SHP77 (cell line): ENCODE measurements around the gene ANKIB1.
A peak's percentile ranks its signal among the peaks of the same experiment; 100 is the strongest.
"Not testable (repeated sequence)": the region's sequence is repeated elsewhere in the genome, so short reads cannot be mapped to it uniquely, and the experiment has no call there.

Experiments
- DNase-seq, 2 experiments: peaks; one replicate each; lab custom pipeline; 2025; lab: John Stamatoyannopoulos, UW

The ANKIB1 gene

DNA sequence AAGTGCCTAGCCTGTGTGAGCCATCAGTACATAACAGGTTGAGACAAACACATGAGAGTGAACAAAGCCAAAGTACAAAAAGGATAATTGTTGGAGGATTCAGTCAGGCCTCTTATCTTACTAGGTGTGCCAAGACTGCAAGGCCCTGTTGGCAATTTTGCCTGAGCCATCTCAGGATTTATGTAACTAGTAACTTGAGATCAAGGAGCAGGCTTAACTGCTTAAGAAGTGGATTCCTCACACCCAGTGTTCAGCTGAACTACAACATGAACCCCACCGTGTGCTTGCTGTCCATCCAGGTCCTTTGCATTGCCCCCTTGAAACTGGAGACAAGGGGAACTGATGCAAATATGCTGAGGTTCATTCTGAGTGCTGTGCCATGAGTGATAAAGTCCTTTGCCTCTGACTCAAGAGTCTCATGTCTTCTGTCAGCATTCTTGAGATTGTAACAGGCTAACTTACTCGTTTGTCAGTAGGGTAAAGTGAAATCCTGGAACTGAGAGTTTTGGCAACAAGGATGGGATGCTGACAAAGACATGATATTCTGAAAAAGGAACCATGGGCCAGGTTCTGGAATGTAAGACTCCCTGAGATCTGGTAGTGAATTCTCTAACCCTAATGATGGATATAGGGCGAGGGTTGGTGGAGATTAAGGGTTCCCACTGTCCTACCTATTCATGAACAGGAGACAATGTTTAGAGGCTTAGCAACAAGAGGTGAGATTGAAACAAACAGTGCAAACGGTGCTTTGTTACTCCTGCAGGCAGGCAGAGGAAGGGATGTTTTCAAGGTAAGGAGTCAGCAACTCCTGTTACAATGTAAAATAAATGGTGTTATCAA, 157.4 kb downstream of the ANKIB1 start:
- no peak for DNase-seq

DNA sequence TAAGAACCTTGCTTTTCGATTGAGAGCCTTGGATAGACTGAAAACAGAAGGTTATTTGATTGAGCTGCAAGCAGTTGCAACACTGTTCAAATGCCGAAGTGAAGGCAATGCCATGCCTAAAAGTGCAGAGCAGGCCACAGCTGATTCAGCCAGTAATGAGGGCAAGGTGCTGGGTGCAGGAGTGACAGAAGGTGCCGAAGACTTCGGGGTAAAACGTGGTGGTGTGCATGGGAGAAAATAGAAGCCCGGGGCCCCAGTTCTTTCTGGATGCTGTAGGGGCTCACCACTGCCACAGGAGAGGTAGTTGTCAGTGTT, 157.9 kb downstream of the ANKIB1 start:
- DNase-seq: no peak

DNA sequence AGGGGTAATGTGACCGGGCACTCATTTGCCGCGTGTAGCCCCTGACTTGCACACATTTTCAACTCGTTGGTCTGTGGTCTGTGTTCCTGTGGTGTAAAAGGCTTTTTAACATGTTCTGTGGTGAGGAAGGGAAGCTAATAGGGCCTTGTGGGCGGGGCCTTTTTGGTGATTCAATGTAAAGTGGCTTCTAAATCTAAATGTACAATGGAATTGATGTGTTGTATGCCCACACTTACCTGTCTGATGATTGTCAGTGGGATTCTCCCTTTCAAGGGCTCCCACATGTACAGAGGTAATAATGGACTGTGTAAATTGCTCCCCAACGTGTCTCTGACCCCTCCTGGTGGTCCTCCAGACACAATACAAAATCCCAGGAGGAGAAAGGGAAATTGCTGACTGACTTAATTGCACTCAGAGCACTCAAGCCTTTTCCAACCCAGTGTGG, 158.4 kb downstream of the ANKIB1 start:
- no peak for DNase-seq

DNA sequence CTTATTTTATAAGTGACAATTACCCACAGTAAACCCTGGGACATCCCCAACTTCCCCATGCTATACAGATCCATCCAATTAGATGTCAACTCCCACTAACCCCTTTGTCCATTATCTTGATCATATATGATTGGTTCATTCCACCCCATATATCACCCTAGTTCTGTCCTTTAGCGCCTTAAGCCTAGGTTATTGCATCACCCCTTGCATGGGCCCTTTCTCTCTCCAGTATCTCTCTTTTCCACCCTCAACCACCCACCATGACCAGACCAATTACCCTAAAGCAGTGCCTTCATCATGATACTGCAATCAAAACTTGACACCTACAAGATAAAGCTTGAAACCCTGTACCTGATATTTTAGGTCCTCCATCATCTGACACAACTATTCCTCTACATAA, 163.6 kb downstream of the ANKIB1 start:
- no peak for DNase-seq

DNA sequence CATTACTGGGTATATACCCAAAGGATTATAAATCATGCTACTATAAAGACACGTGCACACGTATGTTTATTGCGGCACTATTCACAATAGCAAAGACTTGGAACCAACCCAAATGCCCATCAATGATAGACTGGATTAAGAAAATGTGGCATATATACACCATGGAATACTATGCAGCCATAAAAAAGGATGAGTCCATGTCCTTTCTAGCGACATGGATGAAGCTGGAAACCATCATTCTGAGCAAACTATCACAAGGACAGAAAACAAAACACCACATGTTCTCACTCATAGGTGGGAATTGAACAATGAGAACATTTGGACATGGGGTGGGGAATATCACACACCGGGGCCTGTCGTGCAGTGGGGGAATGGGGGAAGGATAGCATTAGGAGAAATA, 164.4 kb downstream of the ANKIB1 start:
- DNase-seq: not testable (repeated sequence)

DNA sequence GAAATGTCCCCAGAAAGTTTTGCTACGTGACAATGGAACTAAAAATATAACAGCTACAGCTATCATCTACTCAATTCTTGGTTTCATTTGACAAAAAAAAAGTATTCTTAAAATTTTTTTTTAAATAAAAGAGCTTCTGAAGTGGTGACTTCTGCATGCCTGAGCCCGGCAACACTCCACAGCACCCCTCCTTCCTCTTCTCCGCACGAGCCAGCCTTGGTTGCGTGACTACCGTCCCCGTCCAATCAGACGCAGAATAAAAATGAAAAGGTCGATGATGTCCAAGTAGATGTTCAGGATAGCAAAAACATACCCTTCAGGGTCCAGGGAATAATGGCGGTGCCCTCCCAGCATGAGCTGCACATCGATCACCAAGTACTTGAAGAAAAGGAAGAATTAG, 167.0 kb downstream of the ANKIB1 start:
- no peak for DNase-seq

DNA sequence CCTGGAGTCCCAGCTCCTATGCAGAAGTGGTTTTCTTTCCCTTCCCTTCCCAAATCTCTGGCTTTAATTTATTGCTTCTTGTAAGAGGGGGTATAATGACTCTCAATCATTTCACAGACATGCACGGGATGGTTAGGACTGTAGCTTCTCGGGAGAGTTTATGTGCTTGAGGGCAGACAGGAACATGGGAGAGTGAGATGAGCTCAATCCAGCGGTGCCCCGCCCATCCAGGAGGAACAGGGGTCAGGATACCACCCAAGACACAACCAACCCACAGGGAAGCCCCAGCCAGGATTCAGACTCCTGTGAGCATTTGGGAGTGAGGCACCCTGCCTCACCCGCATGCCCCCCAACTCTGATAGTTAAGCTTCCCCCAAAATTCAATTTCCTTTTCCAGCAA, 167.8 kb downstream of the ANKIB1 start:
- no peak for DNase-seq

DNA sequence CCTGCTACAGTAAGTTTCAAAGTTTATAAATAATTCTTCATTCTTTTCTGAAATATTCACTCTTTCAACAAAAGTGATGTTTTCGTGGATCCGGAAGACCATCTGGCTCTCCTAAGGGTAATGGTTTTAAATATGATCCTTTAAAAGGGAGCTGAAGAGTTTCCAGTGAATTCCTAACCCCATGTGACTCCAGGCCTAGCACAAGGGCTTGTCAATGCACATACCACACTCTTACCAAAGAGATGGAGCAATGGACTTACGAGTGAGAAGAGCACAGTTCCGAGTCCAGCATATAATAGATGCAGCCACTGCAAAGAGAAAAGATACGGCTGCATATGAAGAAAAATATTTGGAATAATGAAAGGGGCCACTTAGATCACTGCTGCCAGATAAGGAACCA, 169.5 kb downstream of the ANKIB1 start:
- DNase-seq: no peak

DNA sequence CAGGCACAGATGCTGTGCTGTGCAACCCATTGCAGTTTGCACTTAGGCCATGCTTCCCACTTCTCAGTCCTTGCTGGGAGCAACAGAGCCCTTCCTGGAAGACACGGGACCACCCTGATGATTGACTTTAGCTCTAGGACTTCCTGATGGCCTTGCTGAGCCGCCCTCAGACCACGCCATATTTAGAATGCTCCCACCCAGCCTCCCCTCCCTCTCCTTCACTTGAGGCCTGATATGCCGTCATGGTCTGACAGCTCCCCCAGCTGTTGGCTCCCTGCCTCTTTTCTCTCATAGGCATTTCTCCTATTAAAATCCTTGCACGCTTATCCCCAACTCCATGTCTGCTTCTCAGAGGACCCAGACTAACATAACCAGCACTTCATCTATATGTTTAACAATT, 172.1 kb downstream of the ANKIB1 start:
- peak; percentile 1 to 12 for DNase-seq

DNA sequence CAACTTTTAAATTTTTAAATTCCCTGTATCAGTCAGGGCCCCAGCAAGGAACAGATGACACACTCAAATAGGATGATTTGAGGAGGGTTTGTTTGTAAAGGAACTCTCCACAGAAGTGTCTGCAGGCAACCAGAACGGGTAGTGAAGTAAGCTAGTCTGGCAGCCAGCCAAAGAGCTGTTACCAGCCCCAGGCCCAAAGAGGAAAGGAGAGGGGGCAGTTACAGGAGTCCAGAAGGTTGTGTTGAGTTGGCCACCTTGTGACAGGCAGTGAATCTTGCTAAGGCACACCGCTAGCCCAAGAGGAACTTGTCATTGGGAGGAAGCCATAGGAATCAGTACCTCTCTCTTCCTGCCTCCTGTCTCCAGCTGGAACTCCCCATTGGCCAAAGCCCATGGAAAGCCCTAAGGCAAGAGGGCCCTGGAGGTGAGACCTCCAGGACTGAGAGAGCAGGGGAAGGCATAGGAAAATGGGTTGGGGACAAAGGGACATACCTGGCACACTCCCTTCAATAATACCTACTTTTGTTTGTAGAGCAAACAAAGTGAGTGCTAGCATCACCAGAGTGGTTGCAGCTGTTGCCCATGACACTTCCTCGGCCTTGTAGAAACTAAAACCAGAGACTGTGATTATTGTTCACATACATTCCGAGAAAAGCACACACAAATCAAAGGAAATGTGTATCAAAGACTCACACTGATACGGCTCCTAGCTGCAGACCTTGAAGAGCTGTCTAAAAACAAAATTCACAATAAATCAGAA, 176.1 kb downstream of the ANKIB1 start:
- DNase-seq: peak; percentile 74 to 83

DNA sequence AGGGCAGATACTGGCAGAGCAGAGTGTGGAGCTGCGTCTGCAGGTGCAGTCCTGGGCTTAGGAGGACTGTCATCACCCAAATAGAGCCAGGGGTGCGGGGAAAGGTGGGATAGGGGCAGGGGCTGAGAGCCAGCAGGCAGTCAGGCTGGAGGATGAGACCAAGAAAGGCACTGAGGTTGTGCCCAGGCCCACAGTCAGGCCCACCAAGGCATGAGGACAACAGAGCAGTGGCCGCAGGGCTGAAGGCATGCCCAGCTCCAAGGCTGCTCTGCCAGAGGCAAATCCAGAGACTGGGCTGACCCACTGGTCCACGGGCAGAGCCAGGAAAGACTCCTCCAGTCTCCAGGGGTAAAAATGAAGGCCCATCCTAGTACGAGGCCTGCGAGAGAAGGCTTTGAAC, 177.2 kb downstream of the ANKIB1 start:
- DNase-seq: no peak

DNA sequence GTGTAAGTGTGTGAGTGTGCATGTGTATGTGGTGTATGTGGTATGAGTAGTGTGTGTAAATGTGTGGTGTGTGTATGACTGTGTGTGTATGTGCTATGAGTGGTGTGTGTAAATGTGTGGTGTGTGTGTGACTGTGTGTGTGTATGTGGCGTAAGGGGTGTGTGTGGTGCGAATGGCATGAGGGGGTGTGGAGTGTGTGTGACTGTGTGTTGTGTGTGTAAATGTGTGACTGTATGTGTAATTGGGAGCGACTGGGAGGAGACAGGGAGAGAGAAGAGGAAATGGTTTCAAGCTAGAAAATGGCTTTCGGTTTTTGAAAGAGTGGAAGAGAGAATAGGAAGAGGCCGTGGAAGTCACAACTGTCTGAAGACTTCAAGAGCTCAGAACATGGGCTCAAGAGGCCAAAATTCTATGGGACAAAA, 177.9 kb downstream of the ANKIB1 start:
- DNase-seq: no peak

DNA sequence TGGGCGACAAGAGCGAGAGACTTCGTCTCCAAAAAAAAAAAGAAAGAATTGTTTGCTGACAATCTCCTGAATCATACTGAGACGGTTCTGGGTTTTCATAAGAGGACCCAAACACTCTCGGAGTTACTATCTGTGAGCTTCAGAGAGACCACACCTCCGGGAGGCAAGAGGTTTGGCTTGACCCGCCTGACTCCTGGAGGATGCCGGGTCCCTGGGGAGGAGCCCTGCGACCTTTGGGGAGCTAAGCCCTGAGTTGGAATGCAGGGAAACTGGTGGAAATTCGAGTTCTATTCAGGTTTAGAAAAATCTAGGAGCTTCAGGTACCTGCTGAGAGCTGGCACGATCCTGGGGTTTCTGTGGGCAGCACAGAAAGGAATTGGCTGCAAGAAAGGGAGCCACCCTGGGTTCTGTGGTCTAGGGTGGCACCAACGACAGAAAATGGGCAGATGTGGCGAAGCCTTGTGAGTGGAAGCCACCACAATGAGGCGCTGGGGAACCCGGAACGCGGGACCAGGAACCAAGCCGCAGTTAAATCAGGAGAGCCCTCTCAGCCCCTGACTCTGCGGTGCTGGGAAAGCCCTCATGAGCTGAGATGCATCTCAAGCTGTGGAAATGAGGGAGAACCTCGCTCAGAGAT, 179.7 kb downstream of the ANKIB1 start:
- no peak for DNase-seq

DNA sequence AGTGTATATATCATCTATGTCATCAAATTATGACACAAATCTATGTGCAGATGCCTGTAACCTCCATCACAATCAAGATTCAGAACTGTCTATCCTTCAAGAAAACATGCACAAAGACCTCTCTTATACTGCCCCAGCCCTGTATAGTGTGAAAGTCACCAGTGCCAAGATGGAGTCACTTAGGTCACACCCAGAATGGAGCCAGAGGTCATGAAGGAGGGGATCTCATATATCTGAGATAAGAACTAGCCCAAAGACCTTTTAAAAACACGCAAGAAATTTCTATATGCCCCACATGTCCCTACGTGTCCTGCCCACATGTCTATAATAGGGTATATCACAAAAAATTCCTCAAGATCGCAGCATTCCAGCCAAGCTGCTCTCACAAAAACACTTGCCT, 181.4 kb downstream of the ANKIB1 start:
- no peak for DNase-seq

DNA sequence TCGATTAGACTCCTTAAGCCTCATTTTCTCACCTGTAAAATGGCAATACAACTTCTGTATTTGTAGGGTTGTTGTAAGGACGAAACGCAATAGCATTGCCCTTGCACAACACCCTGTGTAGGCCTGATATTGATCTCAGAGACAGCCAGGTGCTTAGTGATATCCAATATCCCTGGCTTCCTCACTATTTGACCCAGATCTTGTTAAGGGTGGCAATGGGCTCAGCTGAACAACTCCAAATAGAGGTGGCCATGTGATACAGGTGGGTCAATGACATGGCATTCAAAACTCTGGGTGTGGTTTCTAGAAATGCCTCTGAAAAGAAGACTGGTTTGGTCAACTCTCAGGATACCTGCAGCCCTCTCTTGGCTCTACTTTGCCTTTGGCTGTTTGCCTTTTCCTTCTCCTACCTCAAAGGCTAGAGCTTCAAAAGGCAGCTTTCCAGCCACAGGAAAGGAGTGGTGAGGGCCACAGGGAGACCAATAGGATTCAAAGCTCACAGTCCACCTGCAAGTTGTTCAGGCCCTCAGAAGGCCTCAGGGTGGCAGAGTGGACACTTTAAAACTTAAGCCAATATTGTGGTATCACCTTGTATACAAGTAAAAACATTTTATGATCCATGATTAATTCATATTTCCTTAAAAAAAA, 186.6 kb downstream of the ANKIB1 start:
- no peak for DNase-seq

DNA sequence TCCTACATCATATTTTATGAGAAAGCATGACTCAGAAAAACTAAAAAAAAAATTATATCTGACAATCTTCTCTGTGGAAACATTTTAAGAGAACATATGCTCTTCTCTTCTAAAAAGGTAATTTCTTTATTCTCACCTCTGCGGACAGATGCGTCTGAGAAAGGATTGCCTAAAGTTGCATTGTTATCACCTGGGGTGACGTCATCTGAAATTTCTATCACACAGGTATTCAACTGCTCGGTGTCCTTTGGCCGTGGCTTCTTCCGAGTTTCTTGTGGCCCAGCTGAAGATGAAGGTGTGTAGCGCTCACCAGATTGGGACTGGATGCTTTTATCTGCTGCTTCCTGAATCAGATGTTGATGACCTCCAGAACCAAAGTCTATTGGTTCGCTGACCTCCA, 187.2 kb downstream of the ANKIB1 start:
- DNase-seq: no peak

DNA sequence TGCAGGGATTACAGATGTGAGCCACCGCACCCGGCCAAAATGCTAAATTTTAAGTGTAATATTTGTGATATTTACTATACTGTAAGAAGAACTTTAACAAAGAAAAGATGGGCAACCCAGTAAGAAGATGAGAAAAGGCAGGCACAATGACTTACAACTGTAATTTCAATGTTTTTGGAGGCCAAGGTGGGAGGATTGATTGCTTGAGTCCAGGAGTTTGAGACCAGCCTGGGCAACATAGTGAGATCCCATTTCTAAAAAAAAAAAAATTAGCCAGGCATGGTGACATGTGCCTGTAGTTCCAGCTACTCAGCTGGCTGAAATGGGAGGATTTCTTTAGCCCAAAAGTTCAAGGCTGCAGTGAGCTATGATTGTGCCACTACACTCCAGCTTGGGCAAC, 189.8 kb downstream of the ANKIB1 start:
- DNase-seq: no peak

DNA sequence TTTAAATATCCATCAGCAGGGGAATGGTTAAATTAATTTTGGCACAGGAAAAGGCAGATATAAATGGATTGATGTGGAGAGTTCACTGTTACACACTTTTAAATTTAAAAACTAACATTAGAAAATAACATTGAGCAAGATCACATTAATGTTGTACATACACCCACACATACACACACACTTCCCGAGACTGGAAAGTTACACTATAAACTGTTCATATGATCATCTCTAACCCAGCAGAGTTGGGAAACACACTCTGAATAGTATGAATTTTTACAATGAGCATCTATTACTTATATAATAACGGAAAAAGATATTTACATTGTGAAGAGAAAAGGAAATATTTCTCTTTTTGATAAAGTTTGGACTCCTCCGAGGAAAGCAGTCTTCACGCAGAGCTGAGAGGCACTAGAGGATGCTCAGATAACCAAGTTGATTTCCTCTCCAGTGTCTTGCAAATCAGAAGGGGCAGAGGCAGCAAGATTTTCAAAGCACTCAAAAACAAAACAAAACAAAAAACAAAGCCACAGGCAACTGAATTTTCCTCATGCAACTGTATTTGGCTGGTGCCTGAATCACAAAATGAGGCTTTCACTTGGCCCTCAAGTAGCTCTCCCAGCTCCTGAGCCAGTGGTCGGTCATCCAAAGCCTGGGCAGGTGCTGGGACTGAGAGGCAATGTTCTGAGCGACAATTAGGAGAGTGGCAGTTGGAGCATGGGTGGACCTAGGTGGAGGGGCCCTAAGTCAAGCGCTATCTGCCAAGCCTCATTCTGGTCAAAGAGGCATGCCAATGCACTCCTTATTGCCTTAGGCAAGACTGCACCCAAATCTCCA, 191.1 kb downstream of the ANKIB1 start:
- DNase-seq: no peak

DNA sequence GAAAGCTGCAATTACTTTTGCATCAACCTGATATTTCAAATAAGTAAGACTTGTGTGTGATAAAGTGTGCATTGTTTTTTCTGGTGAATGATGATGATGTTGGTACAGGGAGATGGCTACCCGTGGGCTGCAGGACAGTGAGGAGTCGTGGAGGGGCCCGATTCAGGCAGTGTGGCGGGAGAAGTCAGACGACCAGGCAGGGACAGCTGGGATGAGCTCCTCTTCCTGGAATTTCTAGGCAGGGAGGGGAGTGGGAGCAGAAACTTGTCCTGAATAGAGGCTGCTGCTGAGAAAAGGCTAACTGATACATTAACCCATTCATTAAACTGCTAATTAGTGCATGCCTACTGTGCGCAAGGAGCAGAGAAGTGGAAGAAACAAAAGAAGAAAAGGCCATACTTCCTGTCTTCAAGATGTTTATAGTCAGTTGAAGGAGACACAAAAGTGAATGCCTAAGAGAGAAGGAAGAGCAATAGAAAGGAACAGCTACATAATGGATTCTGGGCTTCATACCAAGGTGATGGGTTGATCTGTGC, 192.2 kb downstream of the ANKIB1 start:
- DNase-seq: no peak

DNA sequence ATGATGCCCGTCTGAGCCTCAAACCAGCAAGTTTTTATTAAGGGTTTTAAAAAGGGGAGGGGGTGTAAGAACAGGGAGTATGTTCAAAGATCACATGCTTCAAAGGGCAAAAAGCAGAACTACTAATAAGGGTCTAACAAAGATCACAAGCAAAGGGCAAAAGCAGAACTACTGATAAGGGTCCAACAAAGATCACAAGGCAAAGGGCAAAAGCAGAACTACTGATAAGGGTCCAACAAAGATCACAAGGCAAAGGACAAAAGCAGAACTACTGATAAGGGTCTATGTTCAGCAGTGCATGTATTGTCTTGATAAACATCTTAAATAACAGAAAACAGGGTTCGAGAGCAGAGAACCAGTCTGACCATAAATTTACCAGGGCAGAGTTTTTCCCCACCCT, 196.9 kb downstream of the ANKIB1 start:
- not testable (repeated sequence) for DNase-seq

DNA sequence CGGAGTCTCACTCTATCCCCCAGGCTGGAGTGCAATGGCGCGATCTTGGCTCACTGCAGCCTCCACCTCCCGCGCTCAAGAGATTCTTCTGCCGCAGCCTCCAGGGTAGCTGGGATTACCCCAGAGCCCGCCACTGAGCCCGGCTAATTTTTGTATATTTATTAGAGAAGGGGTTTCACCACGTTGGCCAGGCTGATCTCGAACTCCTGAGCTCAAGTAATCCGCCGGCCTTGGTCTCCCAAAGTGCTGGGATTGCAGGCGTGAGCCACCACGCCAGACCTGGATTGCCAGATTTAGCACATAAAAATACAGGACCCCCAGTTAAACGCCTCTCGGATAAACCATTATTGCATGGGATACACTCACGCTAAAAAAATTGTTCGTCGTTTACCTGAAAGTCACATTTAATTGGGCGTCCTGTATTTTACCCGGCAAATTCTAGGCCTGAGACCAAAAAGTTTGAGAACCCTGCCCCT, 201.1 kb downstream of the ANKIB1 start:
- DNase-seq: no peak
